HL-60 (cell line): Measurements from ENCODE around the gene CDYL.

Source experiments
- CTCF ChIP-seq: IDR thresholded peaks from one replicate; pipeline ENCODE4 v1.5.1; 2011; ENCODE audit warnings: low read length, control low read depth, inconsistent platforms; ENCODE audit not compliant: insufficient read depth
- GABPA ChIP-seq: IDR thresholded peaks from 2 replicates; pipeline ENCODE4 v1.6.1; 2012; ENCODE audit warnings: low read depth
- POLR2AphosphoS5 ChIP-seq: IDR thresholded peaks from 2 replicates; pipeline ENCODE4 v1.6.1; 2012; ENCODE audit warnings: low read depth
- REST ChIP-seq: IDR thresholded peaks from 2 replicates; pipeline ENCODE4 v1.6.1; 2012; ENCODE audit warnings: low read depth; ENCODE audit not compliant: insufficient replicate concordance
- SPI1 ChIP-seq: IDR thresholded peaks from 2 replicates; pipeline ENCODE4 v1.6.1; 2012; ENCODE audit warnings: low read depth, mild to moderate bottlenecking, borderline replicate concordance

- TF ChIP-seq CTCF (no peak), POLR2AphosphoS5 (no peak), SPI1 (no peak), REST (no peak), GABPA (no peak)
Observed at GRCh38 chr6:4846387-4846786, 70.2 kb downstream of the CDYL start.
